Heart right ventricle (tissue), 12 donors: Measurements from ENCODE around the gene ZNF239. TPM values are rescaled to one million over a fixed set of nuclear protein-coding genes. Genes with fewer than 3 reads are reported as not detected.

Experiments used
- polyA plus RNA-seq, 2 donors: library from polyadenylated mRNA; stranded (reverse); fragments of 200-250 nt; gene quantifications; one replicate each; pipeline ENCODE4 v1.2.3, GENCODE V29; 2013
- total RNA-seq, 10 donors: library from RNA; stranded (reverse); fragmentation: NEBNext Ultra II Directional in 3 of 10; extraction: Animal tissue kit (Norgen Biotek cat#: 25700) in 3 of 10; gene quantifications; one replicate each; pipeline versions ENCODE4 v1.2.1 to v1.2.4, GENCODE V29; 2021 to 2023
- donor health status: ischemic (EF 13 %, LVEDD 7.1; RV severe dilation, severe dysfunction).
- donor health status: healthy with polysubstance abuse.
- donor health status: DM: no; HTN: yes; CAD: no.
- donor health status: DM: no; HTN: no; CAD: no.
- donor health status: ischemic (EF 25% LVEDD 6.9; RV normal size, moderate dysfunction).
- donor health status: ischemic (EF 25% LVEDD 5.7; RV mildly dilated, moderate dysfunction).
- donor health status: healthy.
- donor health status: nonischemic (EF 11% LVEDD 7.7; RV severe dilation, severe dysfunction).
- donor health status: DM: yes; HTN: yes; CAD: no.
- donor health status: PGD.
- donor health status: ischemic (EF 29% LVEDD 5.4; RV normal size, mild dysfunction).
- donor health status: nonischemic (EF 23%, LVEDD 6.1; RV moderate dilation, normal function).

Gene ZNF239
- total and polyA plus RNA-seq, 12 donors: 0.66 to 2.5 (median 1.5) TPM

Other genes starting within 250 kb of the ZNF239 start
- 1 to 10 TPM in 1 of 10 donors, under 1 TPM in 1, not detected in 8; 0.42 to 1.5 TPM for gene FXYD4, start 203.0 kb downstream of the ZNF239 start, total RNA-seq
- gene FXYD4, start 203.0 kb downstream of the ZNF239 start, polyA plus RNA-seq: not detected
- 100 to 1,000 TPM in 2 of 10 donors, 10 to 100 TPM in 8; 54.7 to 113 (median 75.2) TPM for gene HNRNPF, start 165.4 kb downstream of the ZNF239 start, total RNA-seq
- gene HNRNPF, start 165.4 kb downstream of the ZNF239 start, polyA plus RNA-seq: 10 to 100 TPM; 26.4 to 77.5 TPM
- gene ZNF487, start 137.5 kb downstream of the ZNF239 start, total RNA-seq: 1 to 10 TPM; 1.6 to 4.2 (median 2.4) TPM
- 1 to 10 TPM; 3.3 to 4.3 TPM for gene ZNF487, start 137.5 kb downstream of the ZNF239 start, polyA plus RNA-seq
- gene ZNF485, start 31.8 kb upstream of the ZNF239 start, total RNA-seq: 1 to 10 TPM in 8 of 10 donors, under 1 TPM in 2; 0.81 to 2.3 (median 1.5) TPM
- gene ZNF485, start 31.8 kb upstream of the ZNF239 start, polyA plus RNA-seq: 1 to 10 TPM in 1 of 2 donors, under 1 TPM in 1; 0.94 to 2.3 TPM
- gene ZNF32, start 74.3 kb upstream of the ZNF239 start, total RNA-seq: 10 to 100 TPM; 34.4 to 52.3 (median 41.6) TPM
- gene ZNF32, start 74.3 kb upstream of the ZNF239 start, polyA plus RNA-seq: 10 to 100 TPM; 44.9 to 73.8 TPM